ENCODE results near the gene FUT1.
"Not testable (repeated sequence)": the region's sequence is repeated elsewhere in the genome, so short reads cannot be mapped to it uniquely, and the experiment has no call there.

FUT1 gene

GRCh38 chr19:48740164-48740972 lies 12.1 kb downstream of the FUT1 start, which contains the start of gene RASIP1:
TSS of gene RASIP1 (minus strand) at chr19:48740610. CDS start at chr19:48740282, 328 bp downstream.
- no peak for DNase-seq

GRCh38 chr19:48739404-48740163 lies 12.9 kb downstream of the FUT1 start:
- no peak for DNase-seq

DNA sequence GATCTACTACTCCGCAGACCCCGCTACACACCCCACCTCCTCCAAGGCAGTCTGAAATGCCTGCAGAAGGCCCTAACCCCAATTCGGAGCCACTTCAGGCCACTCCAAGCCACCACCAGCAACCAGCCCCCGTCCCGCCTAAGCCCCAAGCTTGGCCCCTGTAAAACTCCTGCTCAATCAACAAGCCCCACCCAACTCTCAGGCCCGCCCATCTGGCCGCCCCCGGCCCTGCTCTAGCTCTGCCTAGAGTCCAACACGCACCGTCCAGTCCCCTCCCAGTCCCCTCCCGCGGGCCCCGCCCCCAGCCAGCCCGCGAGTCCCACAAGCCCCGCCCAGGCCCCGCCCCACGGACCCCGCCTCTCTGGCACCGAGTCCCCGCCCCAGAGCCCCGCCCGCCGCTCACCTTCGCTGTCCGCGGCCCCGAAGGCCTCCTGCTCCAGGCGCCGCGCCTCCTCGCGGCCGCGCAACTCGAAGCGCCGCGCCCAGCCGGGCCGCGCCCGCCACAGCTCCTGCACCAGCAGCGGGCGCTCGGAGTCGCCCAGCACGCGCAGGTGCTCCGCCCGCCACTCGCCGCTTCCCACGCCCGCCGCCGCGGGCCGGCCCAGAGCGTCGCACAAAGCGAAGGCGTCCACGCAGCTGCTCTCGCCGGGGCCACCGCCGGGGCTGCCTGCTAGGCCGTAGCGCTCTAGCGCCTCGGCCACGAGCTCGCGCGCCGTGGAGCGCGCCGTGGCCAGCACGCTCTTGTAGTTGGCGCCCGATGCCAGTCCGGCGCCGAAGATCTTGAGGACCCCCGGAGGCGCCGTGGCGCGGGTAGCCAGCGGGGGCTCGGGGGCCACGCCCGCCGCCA lies 13.7 kb downstream of the FUT1 start:
- DNase-seq = peak; percentile 59

- no peak for DNase-seq
Observed at GRCh38 chr19:48737360-48737998, 15.0 kb downstream of the FUT1 start.

GRCh38 chr19:48735031-48735615 lies 17.3 kb downstream of the FUT1 start:
- DNase-seq = no peak

DNA sequence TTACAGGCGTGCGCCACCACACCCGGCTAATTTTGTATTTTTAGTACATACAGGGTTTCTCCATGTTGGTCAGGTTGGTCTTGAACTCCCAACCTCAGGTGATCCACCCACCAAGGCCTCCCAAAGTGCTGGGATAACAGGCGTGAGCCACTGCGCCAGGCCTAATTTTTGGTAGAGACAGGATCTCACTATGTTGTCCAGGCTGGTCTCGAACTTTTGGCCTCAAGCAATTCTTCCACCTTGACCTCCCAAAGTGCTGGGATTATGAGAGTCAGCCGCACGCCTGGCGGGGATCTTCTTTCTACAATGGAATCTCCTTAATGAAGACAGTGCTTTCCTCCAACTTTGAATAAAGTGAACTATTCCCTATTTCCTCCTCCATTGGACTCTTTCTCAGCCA lies 17.8 kb downstream of the FUT1 start:
- no peak for DNase-seq

DNA sequence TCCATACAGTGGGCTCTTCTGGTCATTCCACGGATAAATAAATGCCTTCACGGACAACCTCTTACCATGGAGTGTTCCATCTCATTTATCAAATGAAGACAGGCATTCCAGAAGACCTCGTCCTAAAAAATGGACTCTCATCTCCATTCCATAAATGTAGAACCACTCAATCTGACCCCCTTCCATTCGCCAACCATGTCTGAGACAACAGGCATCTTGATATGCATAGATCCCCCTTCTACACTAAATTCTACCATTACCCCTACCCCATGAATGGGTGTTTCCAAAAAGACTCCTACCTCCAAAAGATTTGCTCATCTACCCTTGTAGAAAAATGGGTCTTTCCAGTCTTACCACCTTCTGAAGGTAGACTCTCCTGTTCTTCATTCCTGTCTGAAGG lies 21.0 kb downstream of the FUT1 start:
- DNase-seq = no peak

DNA sequence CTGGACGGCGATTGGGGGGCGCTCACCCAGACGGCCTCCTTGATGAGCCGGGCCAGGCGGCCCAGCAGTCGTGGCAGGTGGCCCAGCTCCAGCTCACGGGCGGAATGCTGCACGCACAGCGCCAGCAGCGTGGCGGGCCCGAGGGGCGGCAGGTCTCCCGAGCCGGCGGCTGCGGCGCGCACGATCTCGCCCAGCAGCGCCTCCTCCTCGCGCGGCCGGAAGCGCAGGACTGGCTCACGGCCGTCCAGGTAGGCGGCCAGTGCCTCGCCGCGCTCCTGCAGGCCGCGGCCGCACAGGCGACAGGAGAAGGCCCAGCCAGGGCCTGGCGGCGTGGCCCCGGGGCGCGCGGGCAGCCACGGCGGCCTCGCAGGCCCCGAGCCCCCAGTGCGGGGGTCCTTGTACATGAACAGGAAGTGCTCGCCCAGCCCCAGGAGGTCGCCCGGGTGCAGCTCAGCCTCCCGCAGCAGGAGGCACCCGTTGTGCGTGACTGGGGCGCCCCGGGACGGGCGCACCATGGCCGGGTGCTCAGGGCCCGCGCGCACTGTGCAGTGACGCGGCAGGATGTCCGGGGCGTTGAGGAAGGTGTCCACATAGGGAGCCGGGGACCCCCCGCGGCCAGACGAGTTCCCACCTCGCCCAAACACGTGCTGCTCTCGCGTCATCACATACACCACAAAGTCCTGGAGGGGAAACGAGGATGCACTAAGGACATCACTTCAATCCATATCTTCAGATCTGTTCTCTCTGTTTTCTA lies 23.4 kb downstream of the FUT1 start:
- DNase-seq = no peak

DNA sequence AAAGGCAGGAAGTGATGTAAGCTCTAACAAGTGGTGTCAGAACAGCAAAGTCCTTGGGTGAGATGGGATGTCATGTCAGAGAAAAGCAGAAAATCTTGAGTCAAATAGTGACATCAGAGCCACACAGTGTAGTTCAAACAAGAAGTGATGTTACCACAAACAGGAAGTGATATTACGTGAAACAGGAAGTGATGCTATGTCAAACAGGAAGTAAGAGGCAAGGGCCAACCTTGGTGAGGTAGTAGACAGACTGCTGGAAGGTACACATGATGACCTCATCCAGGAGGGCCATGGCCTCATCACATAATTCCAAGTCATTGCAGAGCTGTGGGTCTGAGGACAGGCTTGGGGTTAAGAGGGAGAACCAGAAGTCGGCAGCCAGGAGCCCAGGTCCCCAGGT lies 25.9 kb downstream of the FUT1 start:
- no peak for DNase-seq

DNA sequence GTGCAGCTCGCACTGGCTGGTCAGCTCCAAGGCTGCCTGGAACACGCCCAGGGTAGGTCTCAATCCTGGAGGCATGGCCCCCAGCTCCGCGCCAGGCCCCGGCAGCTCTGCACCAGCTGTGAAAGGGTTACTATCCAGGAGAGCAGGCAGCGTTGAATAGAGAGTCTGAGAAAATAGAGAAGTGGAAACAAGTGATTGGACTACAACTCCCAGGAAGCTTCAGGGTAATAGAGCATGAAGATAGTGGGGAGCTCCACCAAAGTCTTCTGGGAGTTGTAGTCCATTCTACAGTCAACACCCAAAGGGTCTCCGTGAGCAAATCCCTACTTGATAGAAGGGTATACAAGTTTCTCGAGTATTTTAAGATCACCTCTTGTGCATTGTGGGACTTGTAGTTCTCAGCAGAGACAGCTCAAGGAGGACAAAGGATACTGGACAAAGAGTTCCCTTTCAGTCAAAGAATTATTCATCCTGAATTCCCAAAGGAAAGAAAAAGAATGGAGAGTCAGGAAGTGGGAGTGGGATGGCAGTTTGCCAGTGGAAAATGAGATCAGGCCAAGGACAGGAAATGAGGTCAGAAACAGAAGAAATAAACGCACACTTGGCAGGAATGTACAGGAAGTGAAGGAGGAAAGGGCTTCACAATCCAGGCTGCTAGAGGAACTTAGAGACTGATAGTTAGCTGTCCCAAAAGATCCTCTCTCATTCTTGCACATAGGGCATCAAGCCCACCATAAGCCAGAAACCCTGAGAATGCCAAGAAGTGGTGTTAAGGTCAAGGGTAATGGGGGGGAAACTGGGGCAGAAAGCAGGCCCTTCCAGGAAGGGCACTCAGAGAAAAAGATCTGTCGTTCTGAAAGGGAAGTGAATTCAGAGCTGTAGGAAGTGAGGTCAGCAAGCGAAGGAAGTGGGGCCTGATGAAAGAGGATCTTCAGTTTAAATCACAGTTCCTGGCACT lies 27.4 kb downstream of the FUT1 start:
- peak; percentile 93 for DNase-seq

DNA sequence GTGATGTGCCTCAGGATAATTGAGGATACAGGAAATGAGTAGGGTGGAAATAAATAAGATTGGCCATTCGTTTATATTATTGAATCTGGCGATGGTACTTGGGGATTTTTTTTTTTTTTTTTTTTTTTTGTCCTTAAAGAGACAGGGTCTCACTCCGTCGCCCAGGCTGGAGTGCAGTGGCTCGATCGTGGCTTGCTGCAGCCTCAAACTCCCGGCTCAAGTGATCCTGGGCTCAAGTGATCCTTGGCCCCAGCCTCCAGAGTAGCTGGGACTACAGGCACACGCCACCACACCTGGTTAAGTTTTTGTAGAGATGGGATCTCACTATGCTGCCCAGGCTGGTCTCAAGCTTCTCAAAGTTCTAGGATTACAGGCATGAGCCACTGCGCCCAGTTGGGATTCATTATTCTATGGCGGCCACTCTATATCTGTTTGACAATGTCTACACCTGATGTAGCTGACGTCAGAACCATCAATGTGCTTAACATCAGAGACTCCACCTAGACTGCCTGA lies 30.2 kb downstream of the FUT1 start:
- no peak for DNase-seq

GRCh38 chr19:48720613-48721296 lies 31.7 kb downstream of the FUT1 start:
- DNase-seq = peak; percentile 99

GRCh38 chr19:48720251-48720612 lies 32.2 kb downstream of the FUT1 start:
- no peak for DNase-seq

DNA sequence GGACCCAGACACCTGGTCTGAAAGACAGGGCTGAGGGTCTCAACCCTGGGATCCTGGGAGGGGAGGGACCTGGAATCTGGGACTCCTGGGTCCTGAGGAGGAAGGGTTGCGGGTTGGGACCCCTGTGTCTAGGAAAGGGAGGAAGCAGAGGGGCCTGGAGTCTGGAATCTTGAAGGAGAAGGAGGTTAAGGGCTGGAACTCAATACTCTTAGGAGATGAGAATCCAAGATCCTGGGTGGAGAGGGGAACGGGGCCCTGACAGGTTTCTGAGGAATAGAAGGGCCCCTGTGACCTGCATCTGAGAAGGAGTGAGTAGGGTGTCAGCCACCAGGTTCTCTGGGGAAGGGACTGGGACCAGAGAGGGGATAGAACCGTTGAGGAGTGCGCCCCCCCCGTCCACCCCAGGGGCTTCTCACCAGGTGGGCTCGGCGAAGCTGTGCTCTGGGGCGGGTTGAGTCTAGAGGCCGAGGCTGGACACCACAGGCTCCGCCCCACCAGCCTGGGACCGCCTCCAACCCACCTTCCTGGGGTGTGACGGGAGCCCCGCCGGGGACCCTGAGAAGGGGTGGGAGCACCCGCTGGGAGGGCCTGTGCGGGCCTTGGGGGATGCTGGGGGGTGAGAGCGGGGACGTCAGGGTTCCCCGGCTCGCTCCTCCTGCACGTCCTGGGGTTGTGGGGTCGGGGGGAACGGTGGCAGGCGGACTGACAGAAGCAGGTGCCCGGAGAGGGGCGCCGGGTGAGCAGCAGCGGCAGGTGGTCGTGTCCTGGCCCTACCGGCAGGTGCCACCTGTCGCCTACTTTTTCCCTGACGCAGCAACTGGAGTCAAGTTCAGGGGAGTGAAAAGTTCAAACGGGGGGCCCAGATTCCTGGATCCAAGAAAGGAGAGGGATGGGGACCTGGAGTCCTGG lies 32.9 kb downstream of the FUT1 start, which contains the start of gene MAMSTR:
TSS of gene MAMSTR (minus strand) at position 463 of the 909 bp plus-strand sequence. CDS start 694 bp downstream, outside the sequence.
- DNase-seq = no peak

DNA sequence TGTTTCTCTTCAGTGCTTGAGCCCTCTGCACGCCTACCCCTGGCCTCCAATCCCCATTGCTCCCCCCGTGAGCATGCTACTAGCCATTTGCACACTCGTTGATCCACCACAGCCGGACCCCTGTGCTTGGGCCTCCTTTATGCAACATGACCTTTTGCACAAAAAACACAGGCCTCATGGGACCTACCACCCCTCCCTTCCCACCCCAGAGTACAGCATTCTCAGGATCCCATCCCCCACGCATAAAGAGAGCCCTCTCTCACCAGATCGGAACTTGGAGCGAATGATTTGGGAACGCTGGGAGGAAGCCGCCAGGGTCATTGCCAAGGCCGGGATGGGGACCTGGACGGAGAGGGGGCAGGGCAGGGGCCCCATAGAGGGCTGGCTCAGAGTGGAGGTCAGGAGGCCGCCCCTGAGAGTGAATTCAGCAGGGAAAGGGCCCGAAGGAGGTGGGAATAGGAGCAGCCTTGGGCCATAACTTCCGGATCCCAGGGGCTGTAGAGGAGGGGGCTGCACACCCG lies 33.7 kb downstream of the FUT1 start:
- no peak for DNase-seq

GRCh38 chr19:48718106-48718505 lies 34.3 kb downstream of the FUT1 start:
- not testable (repeated sequence) for DNase-seq

GRCh38 chr19:48716562-48717291 lies 35.7 kb downstream of the FUT1 start:
- DNase-seq = peak; percentile 9

Measured in kidney glomerular epithelial cell (primary cell).